Raji (cell line): Measurements from ENCODE around the gene DIP2C.

Experiments
- POLR2A ChIP-seq: IDR thresholded peaks from 2 replicates; pipeline ENCODE4 v1.6.1; 2011; ENCODE audit warnings: low read depth, low read length, control low read depth; ENCODE audit not compliant: insufficient read depth

Gene DIP2C

DNA sequence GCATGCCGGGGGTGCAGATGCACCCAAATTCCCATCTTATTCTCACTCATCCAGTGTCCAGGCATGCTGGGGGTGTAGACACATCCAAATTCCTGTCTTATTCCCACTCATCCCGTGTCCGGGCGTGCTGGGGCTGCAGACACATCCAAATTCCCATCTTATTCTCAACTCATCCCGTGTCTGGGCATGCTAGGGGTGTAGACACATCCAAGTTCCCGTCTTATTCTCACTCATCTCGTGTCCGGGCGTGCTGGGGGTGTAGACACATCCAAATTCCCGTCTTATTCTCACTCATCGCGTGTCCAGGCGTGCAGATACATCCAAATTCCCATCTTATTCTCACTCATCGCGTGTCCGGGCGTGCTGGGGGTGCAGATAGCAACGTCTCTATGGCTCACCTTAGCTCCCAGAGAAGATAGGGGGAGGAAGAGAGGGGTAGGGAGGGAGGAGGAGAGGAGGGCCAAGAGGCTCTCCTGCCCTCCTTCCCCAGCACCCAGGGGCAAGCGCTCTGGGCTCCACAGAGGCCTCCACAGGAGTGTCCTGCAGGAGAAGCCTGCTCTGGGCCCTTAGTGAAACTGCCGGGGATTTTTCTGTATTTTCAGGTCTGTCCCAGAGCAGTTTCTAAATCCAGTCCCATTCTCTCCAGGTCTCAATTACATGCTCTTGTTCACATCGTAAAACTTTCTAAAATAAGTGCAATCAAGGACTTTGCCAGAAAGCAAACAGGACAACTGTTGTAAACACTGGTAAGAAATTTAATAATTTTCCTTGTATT lies 210.8 kb downstream of the DIP2C start:
- TF ChIP-seq POLR2A, result no peak

DNA sequence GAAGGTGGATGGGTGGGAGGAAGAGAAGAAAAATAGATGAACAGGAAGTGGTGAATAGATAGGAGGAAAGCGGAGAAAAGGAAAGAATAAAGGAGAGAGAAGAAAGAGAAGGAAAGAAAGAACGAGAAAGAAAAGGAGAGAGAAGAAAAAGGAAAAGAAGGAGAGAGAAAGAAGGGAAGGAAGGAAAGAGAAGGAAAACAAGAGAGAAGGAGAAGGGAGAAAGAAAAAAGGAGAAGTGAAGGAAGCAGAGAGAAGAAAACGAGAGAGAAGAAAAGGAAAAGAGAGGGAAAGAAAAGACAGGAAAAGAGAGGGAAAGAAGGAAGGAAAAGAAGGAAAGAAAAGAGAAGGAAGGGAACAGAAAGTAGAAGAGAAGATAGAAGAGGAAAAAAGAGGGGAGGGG lies 211.8 kb downstream of the DIP2C start:
- TF ChIP-seq POLR2A, result no peak

DNA sequence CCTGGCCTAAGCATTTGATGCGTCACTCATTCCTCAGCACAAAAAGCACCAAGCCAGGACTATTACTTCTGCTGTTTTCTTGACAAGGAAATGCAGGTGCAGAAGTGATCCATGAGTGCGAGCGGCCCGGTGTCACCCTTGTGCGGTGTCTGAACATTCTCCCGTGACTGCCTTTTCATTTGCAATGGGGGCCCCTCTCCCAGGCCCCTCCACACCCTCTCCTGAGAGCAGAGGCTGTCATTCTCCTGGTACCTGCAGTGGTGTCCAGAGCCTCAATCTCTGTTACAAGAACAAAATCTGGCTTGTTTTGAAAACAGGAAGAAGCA lies 213.1 kb downstream of the DIP2C start:
- TF ChIP-seq POLR2A, result no peak

DNA sequence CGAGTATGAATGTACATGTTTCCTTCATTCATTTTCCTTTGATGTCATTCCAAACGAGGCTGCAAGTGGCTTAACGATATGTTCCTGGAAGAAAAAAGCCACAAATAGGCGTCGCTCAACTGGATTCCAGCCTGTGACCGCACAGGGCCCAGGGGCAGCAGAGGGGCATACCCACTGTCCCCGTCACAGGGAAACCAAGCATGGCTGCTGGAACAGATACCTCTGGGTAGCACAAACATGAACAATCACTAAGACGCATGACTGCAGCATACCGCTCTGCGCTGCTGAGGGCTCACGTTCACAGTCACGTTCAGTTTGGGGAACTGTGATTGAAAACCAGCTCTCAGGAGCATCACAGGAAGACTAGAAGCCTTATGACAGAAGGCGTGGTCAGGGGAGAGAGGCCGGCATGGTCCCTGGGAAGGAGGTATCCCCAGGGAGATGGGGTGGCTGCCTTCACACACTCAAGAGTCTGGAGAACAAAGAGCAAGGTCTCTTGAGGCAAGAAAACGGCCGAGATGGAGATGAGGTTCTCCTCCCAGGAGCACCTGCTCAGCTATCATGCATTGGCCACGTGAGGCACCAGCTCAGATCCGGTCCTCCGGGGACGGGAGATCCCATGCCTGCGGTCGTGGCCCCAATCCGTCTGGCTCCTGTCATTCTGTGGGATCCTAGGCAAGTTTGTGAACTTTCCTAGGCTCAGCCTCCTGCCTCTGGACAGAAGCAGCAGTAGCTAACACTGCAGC lies 213.6 kb downstream of the DIP2C start:
- no peak for TF ChIP-seq POLR2A

DNA sequence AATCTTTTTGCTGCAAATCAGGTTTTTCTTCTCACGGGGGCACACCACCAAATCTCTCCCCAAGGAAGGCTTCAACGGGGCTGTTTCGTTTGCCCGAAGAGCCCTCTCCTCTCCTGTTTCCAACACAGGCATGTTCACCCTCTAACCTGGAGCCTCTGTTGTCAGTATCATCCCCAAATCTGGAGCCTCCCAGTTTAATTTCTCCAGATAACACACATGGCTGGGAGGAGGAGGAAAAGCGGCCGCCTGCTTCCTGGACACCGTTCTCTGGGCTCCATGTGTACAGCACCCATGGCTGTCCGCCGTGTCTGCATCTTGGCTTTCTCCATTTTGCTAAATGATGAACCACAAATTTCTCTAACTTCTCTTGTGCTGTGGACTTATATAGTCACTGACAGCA lies 214.5 kb downstream of the DIP2C start:
- no peak for TF ChIP-seq POLR2A

DNA sequence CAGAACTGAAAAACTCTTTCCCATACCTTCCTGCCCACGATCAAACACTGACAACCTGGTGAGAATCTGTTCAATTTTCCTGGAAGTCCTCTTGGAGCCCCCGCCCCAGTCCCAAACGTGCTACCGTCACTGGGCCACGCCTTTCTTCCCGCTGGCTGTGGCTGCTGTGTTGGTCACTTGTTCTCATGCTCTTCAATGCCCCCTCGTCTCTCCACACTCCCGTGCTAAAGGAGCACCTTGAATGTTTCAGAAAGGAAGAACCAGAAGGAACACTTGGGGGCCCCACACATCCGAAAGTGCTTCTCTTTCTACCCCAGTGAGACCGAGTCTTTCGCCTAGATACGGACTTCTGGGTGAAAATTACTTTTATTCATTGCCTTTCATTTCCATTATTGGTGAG lies 215.1 kb downstream of the DIP2C start:
- TF ChIP-seq POLR2A, result no peak

DNA sequence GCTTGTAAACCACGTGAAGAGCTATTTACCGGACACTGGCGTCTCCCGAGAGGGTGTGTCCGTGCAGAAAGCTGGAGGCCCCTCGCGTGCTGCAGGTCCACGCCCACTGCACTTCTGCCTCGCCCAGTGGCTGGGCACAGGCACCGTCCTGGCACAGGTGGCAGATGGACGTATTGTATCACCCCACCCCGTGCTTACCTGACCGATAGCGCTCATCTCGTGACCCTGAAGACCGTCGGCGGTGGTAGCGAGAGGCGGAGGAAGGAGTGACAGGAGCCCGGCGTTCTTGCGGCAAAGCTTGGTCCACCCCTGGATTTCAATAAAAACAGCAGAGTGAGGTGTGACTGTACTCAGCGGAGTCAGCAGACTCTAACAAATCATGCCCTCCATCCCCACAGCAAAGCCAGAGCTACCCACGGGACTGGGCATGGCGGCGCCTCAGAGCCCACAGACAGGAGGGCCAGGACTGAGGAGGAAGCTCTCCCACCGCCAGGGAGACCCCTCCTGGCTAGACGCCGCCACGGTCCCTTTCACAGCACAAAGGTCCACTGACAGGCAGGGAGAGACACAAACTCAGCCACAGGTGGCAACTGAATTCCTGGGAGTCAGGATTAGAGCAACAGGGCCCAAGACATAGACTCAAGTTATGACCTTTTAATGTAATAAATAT lies 217.1 kb downstream of the DIP2C start:
- no peak for TF ChIP-seq POLR2A

DNA sequence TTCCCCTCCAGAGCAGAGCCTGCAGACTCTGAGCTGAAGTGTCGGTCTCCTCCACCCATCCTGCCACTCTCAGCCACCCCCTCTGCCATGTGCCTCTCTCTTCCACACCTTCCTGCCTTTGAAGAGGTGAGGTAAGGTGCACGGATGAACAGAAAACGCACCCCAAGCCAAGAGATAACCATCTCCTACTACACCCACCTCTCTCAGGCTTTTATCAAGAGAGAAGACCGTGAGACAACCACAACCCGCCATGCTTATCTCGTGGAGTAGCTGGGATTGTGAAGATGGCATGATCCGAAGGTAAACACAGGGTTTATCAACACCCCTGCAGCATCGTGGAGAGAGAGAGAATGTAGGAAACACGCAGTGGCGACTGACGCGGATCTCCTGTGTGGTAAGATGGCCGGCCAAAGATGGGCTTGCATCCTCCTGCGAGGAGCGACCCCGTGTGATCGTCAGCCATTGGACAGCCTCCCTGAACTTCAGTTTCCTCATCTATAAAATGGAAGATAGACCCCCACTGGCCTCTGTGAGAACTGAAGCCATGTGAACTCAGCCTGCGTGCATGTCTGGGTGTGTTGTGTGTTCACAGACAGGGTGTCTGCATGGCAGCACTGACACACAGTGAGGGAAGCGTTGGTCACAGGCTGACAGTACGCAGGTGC lies 219.0 kb downstream of the DIP2C start:
- no peak for TF ChIP-seq POLR2A

DNA sequence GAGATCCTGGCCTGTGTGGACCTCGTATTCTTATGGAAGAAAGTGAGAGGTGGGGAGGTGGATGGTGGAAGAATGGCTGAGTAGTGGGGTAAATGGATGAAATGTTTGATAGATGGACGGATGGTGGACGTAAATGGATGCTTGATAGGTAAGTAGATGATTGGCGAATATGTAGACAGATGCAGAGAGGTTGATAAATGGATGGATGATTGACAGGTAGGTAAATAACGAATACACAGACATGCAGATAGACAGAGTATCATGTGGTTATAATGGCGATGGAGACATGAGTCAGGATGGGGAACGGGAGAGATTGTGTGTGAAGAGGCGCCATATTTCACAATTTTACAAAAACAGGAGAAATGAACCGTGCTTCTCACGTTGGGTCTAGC lies 219.5 kb downstream of the DIP2C start:
- no peak for TF ChIP-seq POLR2A

DNA sequence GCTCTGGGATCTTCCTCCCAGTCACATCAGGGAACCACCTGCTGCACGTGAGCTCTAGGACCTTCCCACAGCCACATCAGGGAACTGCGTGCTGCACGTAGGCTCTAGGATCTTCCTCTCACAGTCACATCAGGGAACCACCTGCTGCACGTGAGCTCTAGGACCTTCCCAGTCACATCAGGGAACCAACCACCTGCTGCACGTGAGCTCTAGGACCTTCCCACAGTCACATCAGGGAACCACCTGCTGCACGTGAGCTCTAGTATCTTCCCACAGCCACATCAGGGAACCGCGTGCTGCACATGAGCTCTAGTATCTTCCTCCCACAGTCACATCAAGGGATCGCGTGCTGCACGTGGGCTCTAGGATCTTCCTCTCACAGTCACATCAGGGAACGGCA lies 229.7 kb downstream of the DIP2C start:
- no peak for TF ChIP-seq POLR2A

DNA sequence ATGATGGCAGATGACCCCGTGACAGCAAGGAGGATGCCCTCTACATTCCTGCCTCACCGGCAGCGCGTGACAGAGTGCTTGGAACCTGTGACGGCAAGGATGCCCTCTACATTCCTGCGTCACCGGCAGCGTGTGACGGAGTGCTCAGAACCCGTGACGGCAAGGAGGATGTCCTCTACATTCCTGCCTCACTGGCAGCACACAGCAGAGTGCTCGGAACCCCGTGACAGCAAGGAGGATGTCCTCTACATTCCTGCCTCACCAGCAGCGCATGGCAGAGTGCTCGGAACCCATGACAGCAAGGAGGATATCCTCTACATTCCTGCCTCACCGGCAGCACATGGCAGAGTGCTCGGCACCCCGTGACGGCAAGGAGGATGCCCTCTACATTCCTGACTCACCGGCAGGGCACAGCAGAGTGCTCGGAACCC lies 231.0 kb downstream of the DIP2C start:
- TF ChIP-seq POLR2A, result no peak

DNA sequence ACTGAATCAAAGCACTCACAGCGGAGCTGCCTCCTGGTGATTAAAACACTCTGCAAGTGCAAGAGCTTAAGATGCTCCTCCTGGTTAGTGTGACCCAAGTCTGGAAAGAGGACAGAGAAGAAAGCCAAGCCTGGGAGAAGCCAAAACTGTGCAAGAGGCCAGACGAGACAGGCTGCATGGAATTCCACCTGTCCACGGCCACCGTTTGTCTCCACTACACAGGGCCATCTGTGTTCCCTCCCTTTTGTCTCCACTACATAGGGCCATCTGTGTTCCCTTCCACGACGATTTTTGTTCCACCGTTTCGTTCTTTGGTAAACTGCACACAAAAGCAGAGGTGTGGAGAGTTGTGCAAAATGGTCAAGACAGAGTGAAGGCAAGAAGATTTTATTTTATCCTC lies 233.0 kb downstream of the DIP2C start:
- no peak for TF ChIP-seq POLR2A

DNA sequence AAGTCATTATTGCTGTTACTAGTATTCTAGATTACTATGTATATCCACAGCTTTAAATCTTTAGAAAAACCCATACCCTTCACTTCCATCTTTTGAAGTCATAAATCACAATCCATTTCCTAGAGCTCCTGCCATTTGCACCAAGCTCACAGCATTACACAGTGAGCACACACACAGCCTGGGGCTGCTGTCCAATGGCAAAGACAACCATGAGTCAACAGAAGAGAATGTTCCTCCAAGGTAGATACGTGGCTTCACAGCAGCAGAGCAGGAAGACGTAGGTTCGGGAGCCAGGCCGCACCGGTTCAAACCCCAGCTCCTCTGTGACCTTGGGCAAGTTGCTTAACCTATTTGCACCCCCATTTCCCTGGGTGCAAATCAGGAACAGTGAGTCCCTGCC lies 234.6 kb downstream of the DIP2C start:
- no peak for TF ChIP-seq POLR2A

DNA sequence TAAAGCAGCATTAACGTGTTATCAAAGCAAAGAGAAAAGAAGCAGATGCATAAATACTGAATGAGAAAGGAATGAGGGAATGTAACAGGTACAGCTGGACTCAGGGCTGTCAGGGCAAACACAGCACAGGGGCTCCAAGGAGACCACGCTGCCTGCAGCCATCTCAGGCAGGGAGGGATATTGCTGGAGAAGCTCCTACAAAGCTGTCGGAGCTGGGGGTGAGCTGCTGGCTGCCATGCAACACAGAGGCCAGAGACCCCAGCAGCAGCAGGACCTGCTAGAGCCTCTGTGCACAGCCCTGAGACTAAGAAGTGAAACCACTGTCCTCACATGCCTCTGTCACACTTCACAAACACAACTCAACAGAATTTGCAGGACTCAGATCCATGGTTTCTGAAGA lies 235.8 kb downstream of the DIP2C start:
- TF ChIP-seq POLR2A, result no peak

DNA sequence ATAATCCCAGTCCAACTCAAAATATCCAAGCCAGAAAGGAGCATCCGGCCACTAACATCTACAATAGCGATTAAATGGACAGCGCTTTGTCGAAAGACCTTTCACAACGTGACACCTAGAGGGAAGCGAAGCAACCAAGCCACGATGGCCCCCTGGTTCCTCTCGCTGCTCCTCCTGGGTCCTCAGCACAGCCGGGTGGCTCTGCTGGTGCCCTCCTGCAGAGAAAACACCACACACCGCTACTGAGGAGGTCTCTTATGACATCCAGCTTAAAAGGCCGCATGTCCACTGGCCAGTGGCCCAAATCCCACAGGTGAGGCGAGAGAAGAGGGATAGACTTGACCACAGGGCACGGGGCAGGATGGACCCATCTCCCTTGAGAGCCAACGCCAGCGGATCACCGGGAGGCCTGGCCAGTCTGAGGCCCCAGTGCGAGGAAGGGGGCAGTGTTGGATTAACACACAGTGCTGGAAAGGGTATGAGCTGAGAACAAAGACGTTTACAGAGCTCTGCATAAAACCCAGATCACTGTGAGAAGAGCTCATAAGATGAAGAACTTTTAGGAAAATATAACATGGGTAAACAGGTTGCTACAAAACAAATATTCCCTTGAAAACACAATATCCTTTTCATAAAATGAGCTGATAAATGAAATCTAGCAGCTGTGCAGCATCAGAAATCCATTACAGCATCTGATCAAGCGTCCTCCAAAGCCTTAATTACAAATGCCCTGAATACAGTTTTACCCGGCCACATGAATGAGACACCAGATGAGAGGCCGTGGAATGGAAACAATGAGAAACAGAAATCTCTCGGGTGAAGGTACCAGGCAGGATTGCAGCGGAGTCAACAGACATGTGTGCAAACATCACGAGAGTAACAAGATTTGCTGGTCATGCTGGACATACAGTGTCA lies 236.7 kb downstream of the DIP2C start:
- no peak for TF ChIP-seq POLR2A

DNA sequence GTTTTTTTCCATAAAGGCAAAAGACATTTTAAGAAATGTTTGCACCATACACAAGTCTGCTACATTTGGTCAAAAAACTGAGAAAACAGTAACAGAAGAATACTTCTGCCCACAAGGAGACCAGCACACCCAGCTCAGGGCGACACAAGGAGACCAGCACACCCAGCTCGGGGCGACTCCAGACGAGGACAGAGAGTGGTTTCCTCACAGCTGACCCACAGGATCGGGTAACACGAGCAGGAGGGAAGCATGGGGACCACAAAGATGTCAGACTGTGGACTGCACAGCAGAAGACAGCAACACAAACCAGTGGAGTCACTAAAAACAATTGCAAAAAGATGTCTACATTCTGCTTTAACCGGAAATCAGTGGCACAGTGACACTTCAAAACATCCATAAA lies 237.6 kb downstream of the DIP2C start:
- no peak for TF ChIP-seq POLR2A
